Colonic mucosa (tissue), 4 donors: ENCODE results near the gene ADAMTSL1. TPM values are rescaled to one million over a fixed set of nuclear protein-coding genes. Genes with fewer than 3 reads are reported as not detected.

Experiments
- DNase-seq: peaks from one replicate; pipeline ENCODE4 v3.0.0-alpha.2; 2020
- H3K27ac ChIP-seq: fragments of 200-600 bp; one replicate; pipeline ENCODE4 v1.8.0; 2021
- H3K27me3 ChIP-seq: fragments of 200-600 bp; one replicate; pipeline ENCODE4 v1.8.0; 2021
- H3K36me3 ChIP-seq: fragments of 200-600 bp; one replicate; pipeline ENCODE4 v1.8.0; 2021
- H3K4me1 ChIP-seq: fragments of 200-600 bp; one replicate; pipeline ENCODE4 v1.8.0; 2021; ENCODE audit warnings: mild to moderate bottlenecking
- H3K4me3 ChIP-seq: fragments of 200-600 bp; one replicate; pipeline ENCODE4 v1.8.0; 2021
- H3K9ac ChIP-seq, 2 donors: one replicate each; pipeline ENCODE4 v1.7.0; 2013; ENCODE audit warnings: control low read depth in 2 of 2, low read depth in 2 of 2, low read length in 2 of 2
- H3K9me3 ChIP-seq: fragments of 200-600 bp; one replicate; pipeline ENCODE4 v1.8.0; 2021
- intact Hi-C: fragments of 100-400 bp; cut with DNase I; formaldehyde crosslinking; loops from one replicate; pipeline ENCODE4 v1.14.1; 2022
- total RNA-seq, 2 donors: library from RNA; stranded (reverse); fragmentation: NEBNext Ultra II Directional in 1 of 2; extraction: Animal tissue kit (Norgen Biotek cat#: 25700) in 1 of 2; gene quantifications; one replicate each; pipeline ENCODE4 v1.2.1, GENCODE V29; 2021
- TF ChIP-seq, protein P1 (sequence below): fragments of 200-600 bp; IDR thresholded peaks from one replicate; pipeline ENCODE4 v1.8.0; 2022; ENCODE audit warnings: antibody characterized with exemption, mild to moderate bottlenecking
- donor health status: healthy.
- donor health status: DM: no; HTN: no; CAD: no.
- donor health status: DM: no; HTN: no; CAD: no.

ADAMTSL1 gene
- total RNA-seq, 2 donors from 2014 or later, result 10.2 to 14.7 TPM

DNA sequence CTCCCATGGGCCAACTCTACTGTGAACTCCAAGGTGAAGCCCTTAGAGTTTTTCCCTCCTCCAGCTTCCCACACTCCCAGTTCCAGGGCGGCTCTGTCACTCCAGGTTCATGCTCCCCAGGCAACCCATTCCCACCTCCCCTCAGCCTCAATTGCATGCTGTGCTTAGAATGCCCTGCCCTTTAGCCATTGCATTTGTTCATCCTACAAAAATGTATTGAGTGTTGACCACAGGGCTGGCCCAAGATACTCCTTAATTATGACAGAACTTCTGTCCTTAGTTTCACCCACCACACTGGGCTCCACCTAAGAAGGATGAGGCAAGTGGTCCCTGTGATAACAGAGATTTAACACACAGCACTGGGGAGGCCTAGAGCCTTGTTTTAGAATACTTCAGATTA lies 236.1 kb downstream of the ADAMTSL1 start:
- no peak overlapping the region for H3K4me3 ChIP-seq
- intact Hi-C loops, result no loop called here

DNA sequence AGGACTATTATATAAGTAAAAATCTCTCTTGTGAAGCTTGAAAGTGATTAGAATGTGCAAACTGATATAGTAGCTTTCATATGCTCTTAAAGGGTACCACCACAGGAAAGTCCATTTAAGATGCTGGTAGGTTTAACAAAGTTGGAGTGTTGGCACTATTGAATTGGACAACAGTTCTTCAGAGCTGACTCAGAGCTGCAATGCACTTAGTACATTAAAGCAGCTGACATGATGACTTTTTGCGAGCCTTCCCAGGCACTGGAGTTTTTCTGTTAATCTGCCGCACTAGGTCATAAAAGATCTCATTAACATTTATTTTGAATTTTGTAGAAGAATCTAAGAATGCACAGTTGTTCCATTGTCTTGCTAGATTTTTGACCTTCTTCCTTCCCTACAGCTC lies 243.8 kb downstream of the ADAMTSL1 start:
- TF ChIP-seq, protein P1, sequence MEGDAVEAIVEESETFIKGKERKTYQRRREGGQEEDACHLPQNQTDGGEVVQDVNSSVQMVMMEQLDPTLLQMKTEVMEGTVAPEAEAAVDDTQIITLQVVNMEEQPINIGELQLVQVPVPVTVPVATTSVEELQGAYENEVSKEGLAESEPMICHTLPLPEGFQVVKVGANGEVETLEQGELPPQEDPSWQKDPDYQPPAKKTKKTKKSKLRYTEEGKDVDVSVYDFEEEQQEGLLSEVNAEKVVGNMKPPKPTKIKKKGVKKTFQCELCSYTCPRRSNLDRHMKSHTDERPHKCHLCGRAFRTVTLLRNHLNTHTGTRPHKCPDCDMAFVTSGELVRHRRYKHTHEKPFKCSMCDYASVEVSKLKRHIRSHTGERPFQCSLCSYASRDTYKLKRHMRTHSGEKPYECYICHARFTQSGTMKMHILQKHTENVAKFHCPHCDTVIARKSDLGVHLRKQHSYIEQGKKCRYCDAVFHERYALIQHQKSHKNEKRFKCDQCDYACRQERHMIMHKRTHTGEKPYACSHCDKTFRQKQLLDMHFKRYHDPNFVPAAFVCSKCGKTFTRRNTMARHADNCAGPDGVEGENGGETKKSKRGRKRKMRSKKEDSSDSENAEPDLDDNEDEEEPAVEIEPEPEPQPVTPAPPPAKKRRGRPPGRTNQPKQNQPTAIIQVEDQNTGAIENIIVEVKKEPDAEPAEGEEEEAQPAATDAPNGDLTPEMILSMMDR, result no peak
- intact Hi-C loops, result no loop called here

More for the DNA sequence above, 236.1 kb downstream of the ADAMTSL1 start:
- H3K27me3 ChIP-seq, result no peaks in the 10 kb centered on the region
- no peak overlapping the region for H3K27ac ChIP-seq
- DNase-seq, result no peak
- H3K9me3 ChIP-seq, result no peaks in the 10 kb centered on the region
- no peaks in the 10 kb centered on the region for H3K4me1 ChIP-seq
- no peaks in the 10 kb centered on the region for H3K36me3 ChIP-seq
- no peak overlapping the region for H3K9ac ChIP-seq
- TF ChIP-seq, protein P1, result no peak

DNA sequence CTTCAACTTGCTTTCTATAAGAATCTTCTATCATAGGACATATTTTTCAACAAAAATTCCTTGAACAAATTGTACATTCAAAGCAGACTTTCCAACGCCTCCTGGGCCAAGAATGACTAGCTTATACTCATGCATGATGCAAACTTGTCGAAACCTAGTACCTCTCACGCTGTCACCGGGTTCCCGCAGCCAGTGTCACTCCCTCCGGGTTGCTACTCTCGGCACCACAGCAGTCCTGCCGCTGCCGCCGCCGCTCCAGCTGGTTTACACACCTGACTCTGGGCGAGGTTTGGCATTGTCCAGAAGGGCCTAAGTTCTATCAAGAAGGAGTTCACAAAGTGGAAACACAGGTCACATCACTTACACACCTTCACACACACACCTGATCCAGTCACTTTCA lies 244.4 kb downstream of the ADAMTSL1 start:
- Histone ChIP-seq H3K27me3 (no peaks in the 10 kb centered on the region), H3K36me3 (no peaks in the 10 kb centered on the region), H3K9ac (no peak overlapping the region), H3K9me3 (no peaks in the 10 kb centered on the region), H3K4me3 (no peak overlapping the region), H3K4me1 (no peaks in the 10 kb centered on the region), H3K27ac (no peak overlapping the region)
- TF ChIP-seq, protein P1, result no peak
- DNase-seq, result no peak
- intact Hi-C loops, result no loop called here

More for the DNA sequence above, 243.8 kb downstream of the ADAMTSL1 start:
- Histone ChIP-seq H3K4me1 (no peaks in the 10 kb centered on the region), H3K9me3 (no peaks in the 10 kb centered on the region), H3K36me3 (no peaks in the 10 kb centered on the region), H3K9ac (no peak overlapping the region), H3K27ac (no peak overlapping the region), H3K27me3 (no peaks in the 10 kb centered on the region), H3K4me3 (no peak overlapping the region)
- DNase-seq, result no peak

DNA sequence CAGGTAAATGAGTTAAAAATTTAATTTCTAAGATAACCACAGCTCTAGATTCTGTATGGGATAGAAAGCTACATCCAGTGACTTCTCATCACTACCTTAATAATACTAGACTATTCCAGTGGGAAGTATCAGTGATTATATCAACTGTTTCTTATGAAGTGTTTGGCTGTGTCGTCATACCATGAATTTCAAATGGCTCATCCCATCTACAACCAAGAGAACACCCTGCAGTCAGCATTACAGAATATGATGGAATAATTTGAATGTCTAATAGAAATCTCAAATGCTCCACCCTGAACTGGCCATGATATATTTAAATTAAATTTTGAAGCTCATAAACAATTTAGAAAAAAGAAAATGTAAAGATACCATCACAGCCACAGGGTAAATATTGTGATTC lies 245.0 kb downstream of the ADAMTSL1 start:
- Histone ChIP-seq H3K36me3 (no peaks in the 10 kb centered on the region), H3K4me1 (no peaks in the 10 kb centered on the region), H3K27me3 (no peaks in the 10 kb centered on the region), H3K9ac (no peak overlapping the region), H3K27ac (no peak overlapping the region), H3K4me3 (no peak overlapping the region), H3K9me3 (no peaks in the 10 kb centered on the region)
- TF ChIP-seq, protein P1, result no peak
- intact Hi-C loops, result no loop called here
- DNase-seq, result no peak

DNA sequence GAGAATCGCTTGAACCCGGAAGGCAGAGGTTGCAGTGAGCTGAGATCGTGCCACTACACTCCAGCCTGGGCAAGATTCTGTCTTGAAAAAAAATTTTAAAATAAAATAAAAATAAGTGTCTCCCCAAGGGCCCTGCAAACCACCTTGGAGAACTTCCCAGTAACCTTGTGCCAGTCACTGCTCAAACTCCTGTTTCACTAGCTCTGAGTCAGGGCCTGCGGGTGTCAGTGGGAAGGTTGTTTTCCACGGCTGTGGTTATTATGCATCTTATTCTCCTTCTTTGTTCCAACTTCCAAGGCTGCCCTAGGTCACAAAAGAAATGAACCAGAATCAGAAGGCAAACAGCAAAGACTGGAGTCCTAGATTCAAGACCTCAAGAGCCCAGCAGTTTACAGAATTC lies 246.7 kb downstream of the ADAMTSL1 start:
- Histone ChIP-seq H3K36me3 (no peaks in the 10 kb centered on the region), H3K9ac (no peak overlapping the region), H3K9me3 (no peaks in the 10 kb centered on the region), H3K27ac (no peak overlapping the region), H3K27me3 (no peaks in the 10 kb centered on the region), H3K4me3 (no peak overlapping the region), H3K4me1 (no peaks in the 10 kb centered on the region)
- no peak for DNase-seq
- TF ChIP-seq, protein P1, result no peak
- intact Hi-C loops, result no loop called here
